GM13977 (cell line): ENCODE measurements around the gene BABAM2.

Experiments used
- DNase-seq: peaks from one replicate; pipeline ENCODE4 v3.0.0; 2012; ENCODE audit warnings: low spot score
- in situ Hi-C: fragments of 300-500 bp; cut with MboI; formaldehyde crosslinking; loops from one replicate; pipeline ENCODE4 v1.12.0; 2022; ENCODE audit warnings: low sequenced_read_pairs, low pct_unique_long_range_greater_than_20kb, mixed read lengths, inconsistent platforms; ENCODE audit not compliant: unreplicated experiment
- TF ChIP-seq, protein P1 (sequence below): IDR thresholded peaks from 2 replicates; pipeline ENCODE4 v1.5.1; 2012; ENCODE audit warnings: mild to moderate bottlenecking, control low read depth; ENCODE audit not compliant: insufficient read depth; ENCODE audit errors: extremely low read depth, missing control alignments

BABAM2 gene

DNA sequence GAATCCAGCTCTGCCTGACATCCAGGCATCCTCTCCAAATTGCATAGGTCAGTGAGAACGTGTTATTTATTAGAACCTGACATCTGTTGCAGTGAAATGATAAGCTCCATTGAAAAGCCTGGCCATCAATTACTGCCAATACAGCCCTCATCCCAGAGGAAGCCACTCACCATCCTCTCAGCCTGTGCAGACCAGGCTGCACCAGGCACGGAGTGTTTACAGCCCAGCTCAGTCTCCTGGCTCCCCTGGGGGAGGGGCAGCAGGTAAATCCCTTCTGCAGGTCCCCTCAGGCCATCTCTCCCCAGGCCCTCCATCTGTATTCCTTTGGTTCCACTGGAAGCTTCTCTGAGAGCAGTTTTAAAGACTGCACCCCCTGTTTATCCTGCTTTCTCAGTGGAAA, 419.6 kb downstream of the BABAM2 start:
- DNase-seq = no peak
- in situ Hi-C loops = no loop called here
- TF ChIP-seq, protein P1, sequence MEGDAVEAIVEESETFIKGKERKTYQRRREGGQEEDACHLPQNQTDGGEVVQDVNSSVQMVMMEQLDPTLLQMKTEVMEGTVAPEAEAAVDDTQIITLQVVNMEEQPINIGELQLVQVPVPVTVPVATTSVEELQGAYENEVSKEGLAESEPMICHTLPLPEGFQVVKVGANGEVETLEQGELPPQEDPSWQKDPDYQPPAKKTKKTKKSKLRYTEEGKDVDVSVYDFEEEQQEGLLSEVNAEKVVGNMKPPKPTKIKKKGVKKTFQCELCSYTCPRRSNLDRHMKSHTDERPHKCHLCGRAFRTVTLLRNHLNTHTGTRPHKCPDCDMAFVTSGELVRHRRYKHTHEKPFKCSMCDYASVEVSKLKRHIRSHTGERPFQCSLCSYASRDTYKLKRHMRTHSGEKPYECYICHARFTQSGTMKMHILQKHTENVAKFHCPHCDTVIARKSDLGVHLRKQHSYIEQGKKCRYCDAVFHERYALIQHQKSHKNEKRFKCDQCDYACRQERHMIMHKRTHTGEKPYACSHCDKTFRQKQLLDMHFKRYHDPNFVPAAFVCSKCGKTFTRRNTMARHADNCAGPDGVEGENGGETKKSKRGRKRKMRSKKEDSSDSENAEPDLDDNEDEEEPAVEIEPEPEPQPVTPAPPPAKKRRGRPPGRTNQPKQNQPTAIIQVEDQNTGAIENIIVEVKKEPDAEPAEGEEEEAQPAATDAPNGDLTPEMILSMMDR = no peak

DNA sequence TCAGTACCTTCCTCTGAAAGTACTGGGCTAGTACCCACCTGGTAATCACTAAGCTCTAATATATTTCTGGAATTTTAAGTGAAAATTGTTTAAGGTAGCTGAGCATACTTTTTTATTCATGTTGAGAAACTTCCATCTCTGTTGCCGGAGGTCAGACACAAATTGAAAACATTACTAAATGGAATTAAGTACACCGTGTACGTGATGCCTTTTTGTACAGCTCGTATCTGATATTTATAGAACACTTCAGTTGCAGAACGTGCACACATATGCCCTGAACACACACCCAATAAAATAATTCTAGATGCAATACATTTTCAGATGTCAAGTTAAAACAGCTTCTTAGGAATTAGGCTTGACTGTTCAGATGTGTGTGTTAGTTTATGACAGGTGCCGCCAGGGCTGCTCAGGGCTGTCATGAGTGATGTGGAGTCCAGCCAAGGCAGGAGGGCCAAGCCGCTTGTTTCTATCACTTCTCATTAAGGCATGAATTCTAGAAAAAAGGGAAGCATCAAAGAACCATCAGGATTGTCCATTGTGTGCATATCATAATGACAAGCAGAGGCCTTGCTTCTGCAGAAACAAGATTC, 421.2 kb downstream of the BABAM2 start:
- TF ChIP-seq, protein P1 = no peak
- in situ Hi-C loops = no loop called here
- DNase-seq = no peak

DNA sequence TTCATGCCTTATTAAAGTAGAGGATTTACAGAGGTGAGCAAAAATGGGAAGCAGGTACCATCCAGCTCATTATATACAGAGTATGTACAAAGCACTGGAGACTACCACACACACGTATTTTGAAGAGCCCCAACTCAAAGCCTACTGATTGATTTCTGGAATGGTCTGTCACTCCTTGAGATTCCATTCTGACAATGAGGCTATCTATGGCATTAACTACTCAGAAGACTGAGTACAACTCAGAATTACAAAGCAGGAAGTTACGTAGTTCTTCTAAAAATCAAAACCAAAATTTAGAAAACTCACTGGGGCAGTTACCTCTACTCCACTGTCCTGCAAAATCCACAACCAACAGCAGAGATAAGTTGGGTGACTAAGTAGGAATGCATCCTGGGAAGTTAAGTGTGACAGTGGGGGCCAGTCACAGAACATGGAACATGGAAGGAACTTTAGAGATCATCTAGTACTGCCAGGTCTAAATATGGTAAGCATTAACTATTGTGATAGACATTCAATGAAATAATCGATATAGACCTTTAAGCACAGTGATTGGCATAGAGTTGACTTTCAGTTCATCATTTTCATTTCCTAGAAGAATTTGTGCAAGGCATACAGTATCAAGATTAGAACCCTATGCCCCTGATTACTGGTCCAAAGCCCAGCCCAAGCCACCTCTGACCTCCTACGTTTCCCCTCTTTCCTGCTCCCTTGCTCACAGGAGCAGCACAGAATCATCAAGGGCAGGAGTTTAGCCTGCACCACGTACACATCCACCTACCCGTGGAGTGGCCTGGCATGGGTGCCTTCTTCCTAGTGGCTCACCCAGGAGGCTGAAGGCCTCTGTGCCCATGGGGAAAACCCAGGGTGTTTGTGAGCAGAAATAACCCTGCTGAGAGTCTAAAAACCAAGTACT, 422.0 kb downstream of the BABAM2 start:
- no peak for DNase-seq
- in situ Hi-C loops = no loop called here
- TF ChIP-seq, protein P1 = no peak

DNA sequence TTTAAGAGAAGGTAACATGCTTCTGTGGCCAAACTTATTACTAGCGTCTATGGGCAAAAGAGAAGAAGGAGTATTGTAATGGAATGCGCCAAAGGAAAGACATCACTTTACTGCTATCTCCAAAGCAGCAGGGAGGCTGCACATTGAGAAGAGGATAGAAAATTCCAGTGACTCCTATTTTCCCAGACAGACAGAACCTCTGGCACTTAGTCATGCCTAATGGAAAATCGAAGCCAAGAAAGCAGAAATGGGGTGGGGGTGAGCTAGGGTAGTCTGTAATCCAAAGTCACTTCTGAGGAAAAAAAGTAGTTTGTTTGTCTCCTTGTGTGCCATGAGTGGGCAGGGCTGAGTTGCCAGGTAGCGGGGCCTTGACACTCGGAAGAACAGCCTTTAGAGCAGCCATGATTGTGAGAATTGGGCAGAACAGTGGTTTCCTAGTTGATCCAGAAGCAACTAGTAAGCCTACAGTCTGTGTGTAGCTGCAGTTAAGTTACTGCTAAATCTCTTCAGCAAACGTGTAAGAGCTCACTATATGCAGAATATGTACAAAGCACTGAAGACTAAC, 422.8 kb downstream of the BABAM2 start:
- in situ Hi-C loops = no loop called here
- TF ChIP-seq, protein P1 = no peak
- no peak for DNase-seq

DNA sequence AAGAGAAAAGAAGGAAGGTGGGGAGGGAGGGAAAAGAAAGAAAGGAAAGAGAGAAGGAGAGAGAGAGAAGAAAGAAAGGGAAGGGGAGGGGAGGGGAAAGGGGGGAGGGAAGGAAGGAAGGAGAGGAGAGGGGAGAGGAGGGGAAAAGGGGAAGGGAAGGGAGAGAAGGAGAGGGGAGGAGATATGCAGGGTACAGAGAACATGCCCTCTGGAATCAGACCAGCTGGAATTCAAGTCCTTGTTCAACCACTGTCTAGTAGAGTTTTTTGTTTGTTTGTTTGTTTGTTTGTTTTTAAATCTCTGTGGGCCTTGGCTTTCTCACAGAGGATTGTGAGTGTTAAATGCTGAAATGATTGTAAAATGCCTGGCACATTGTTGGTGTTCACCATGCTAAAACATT, 424.4 kb downstream of the BABAM2 start:
- TF ChIP-seq, protein P1 = no peak
- no peak for DNase-seq
- in situ Hi-C loops = no loop called here

DNA sequence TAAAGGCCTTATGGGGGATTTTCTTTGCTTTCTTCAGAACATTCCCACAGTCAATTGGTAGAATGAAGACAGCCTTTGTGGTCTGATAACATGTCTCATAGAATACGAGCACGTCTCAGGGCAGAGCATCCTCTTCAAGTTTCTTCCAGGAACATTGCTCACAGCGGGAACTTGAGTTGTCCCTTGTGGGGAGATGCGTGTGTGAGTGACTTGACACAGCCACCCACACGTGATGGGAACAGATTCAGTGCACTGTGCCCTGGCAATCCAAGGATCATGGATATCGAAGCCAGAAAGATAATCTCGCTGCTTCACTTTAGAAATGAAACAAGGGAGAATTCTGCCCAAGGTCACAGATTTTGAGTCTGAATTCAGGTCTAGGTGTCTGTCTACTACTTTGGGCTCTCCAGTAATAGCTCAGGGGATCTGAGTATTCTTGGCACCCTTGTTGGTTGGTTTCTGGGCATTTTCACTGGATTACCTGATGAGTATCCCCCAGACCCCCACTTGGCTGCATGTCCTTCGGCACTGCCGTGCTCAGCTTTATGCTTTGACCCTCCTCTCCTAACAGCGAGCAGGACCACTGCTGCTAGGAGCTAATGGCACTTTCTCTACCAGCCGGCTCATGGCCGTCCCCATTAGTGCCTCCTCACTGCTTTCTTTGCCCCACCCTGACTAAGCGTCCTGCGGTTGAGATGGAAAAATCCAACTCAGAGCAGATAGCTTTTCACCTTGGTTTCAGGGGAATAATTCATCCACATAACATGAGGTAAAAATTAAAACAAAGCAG, 426.2 kb downstream of the BABAM2 start:
- TF ChIP-seq, protein P1 = no peak
- no peak for DNase-seq
- in situ Hi-C loops = no loop called here
